ENCODE data around the gene DNAH8. TPM values are rescaled to one million over a fixed set of nuclear protein-coding genes. Genes with fewer than 3 reads are reported as not detected.

The DNAH8 gene
- polyA plus RNA-seq, 1 of the 3 experiments (the other 2 are of a cell fraction) = not detected

GRCh38 chr6:38679668-38680067, 35.4 kb upstream of the DNAH8 start:
- no peaks in the 10 kb centered on the region for H3K9me3 ChIP-seq
- H3K4me3 ChIP-seq (ENCODE audit: low read depth in 2 of 2, low read length in 1 of 2) = no peak overlapping the region
- H3K27ac ChIP-seq (ENCODE audit: low read depth in 2 of 2, low read length in 1 of 2) = no peak overlapping the region
- H3K36me3 ChIP-seq (replicated peaks in 1 of 2; ENCODE audit: control insufficient read depth in 1 of 2, insufficient read depth in 2 of 2, low read length in 1 of 2) = peaks cover 57 to 58% of the 10 kb centered on the region in 2 experiments
- no peaks in the 10 kb centered on the region for H3F3A ChIP-seq (replicated peaks; ENCODE audit: insufficient read depth)
- ChIA-PET CTCF (no interaction called here), POLR2A (no interaction called here)
- no peaks in the 10 kb centered on the region for H3K4me1 ChIP-seq (ENCODE audit: control insufficient read depth in 1 of 2, insufficient read depth in 2 of 2, low read depth in 1 of 2, low read length in 1 of 2)
- TF ChIP-seq RXRA (IDR thresholded peaks at IDR 0.05; ENCODE audit: borderline replicate concordance, low read depth) (no peak), PBX3 (IDR thresholded peaks at IDR 0.05) (no peak), FOXM1 (IDR thresholded peaks at IDR 0.05; ENCODE audit: low read depth) (no peak), RAD21 (IDR thresholded peaks at IDR 0.05; ENCODE audit: low read length) (no peak), USF1 (IDR thresholded peaks at IDR 0.05; ENCODE audit: borderline replicate concordance, low read depth) (no peak), POLR2AphosphoS5 (IDR thresholded peaks at IDR 0.05; ENCODE audit: low read depth, low read length) (no peak), CTCF (IDR thresholded peaks at IDR 0.05) (no peak), RFX5 (IDR thresholded peaks at IDR 0.05; ENCODE audit: low read length) (no peak), MEF2A (IDR thresholded peaks at IDR 0.05; ENCODE audit: borderline replicate concordance, low read depth) (no peak), SMC3 (IDR thresholded peaks at IDR 0.05; ENCODE audit: low read depth, low read length) (no peak)
- no peak for DNase-seq
- H4K20me1 ChIP-seq (ENCODE audit: insufficient read depth) = no peaks in the 10 kb centered on the region
- H3K9me2 ChIP-seq = no peaks in the 10 kb centered on the region
- 92% methylated on average over 1 of the region's 1 CpG for WGBS (ENCODE audit: low lambda C conversion rate)
- H2AFZ ChIP-seq (ENCODE audit: low read depth) = no peak overlapping the region
- no peak overlapping the region for H3K4me2 ChIP-seq
- no peak overlapping the region for H3K9ac ChIP-seq
- no peaks in the 10 kb centered on the region for H3K27me3 ChIP-seq (ENCODE audit: insufficient read depth)
- peaks cover 4% of the 10 kb centered on the region; the same call in 1 of the 2 replicates for H3K79me2 ChIP-seq (ENCODE audit: insufficient read depth)

GRCh38 chr6:38681850-38682249, 33.3 kb upstream of the DNAH8 start:
- Histone ChIP-seq H2AFZ (ENCODE audit: low read depth) (no peak overlapping the region), H3K4me2 (no peak overlapping the region), H4K20me1 (ENCODE audit: insufficient read depth) (no peaks in the 10 kb centered on the region), H3K4me3 (ENCODE audit: low read depth in 2 of 2, low read length in 1 of 2) (no peak overlapping the region), H3K4me1 (ENCODE audit: control insufficient read depth in 1 of 2, insufficient read depth in 2 of 2, low read depth in 1 of 2, low read length in 1 of 2) (no peaks in the 10 kb centered on the region), H3K79me2 (ENCODE audit: insufficient read depth) (peaks cover 14% of the 10 kb centered on the region), H3K27ac (ENCODE audit: low read depth in 2 of 2, low read length in 1 of 2) (no peak overlapping the region), H3K36me3 (replicated peaks in 1 of 2; ENCODE audit: control insufficient read depth in 1 of 2, insufficient read depth in 2 of 2, low read length in 1 of 2) (peaks cover 41 to 51% of the 10 kb centered on the region in 2 experiments), H3F3A (replicated peaks; ENCODE audit: insufficient read depth) (no peaks in the 10 kb centered on the region), H3K9ac (no peak overlapping the region), H3K9me2 (no peaks in the 10 kb centered on the region), H3K27me3 (ENCODE audit: insufficient read depth) (no peaks in the 10 kb centered on the region), H3K9me3 (no peaks in the 10 kb centered on the region)
- 94% methylated on average over 2 of the region's 2 CpGs for WGBS (ENCODE audit: low lambda C conversion rate)
- ChIA-PET CTCF (interaction anchor here (1.7 kb wide), 1 partner anchor 9 kb away, joined by 5 read pairs; no protein-coding TSS in a partner anchor), POLR2A (no interaction called here)
- no peak for DNase-seq
- TF ChIP-seq JUND (IDR thresholded peaks at IDR 0.05) (no peak), FOSL2 (IDR thresholded peaks at IDR 0.05; ENCODE audit: borderline replicate concordance, low read depth) (no peak), EZH2phosphoT487 (IDR thresholded peaks at IDR 0.05; ENCODE audit: borderline replicate concordance, low read depth) (no peak), RCOR1 (IDR thresholded peaks at IDR 0.05; ENCODE audit: low read length) (no peak), SMC3 (IDR thresholded peaks at IDR 0.05; ENCODE audit: low read depth, low read length) (no peak), TCF12 (IDR thresholded peaks at IDR 0.05) (no peak), ZBTB33 (IDR thresholded peaks at IDR 0.05; ENCODE audit: borderline replicate concordance, low read depth) (no peak), MXI1 (IDR thresholded peaks at IDR 0.05; ENCODE audit: low read depth, low read length) (no peak), NFIC (IDR thresholded peaks at IDR 0.05; ENCODE audit: borderline replicate concordance) (no peak), MEF2A (IDR thresholded peaks at IDR 0.05; ENCODE audit: borderline replicate concordance, low read depth) (no peak), USF1 (IDR thresholded peaks at IDR 0.05; ENCODE audit: borderline replicate concordance, low read depth) (no peak)
